HG03103 (cell line): ENCODE measurements around the gene RGL3.
"Not testable (repeated sequence)": the region's sequence is repeated elsewhere in the genome, so short reads cannot be mapped to it uniquely, and the experiment has no call there.

ENCODE experiments used
- ATAC-seq: cut with Tn5 transposase; IDR thresholded peaks from one replicate; pipeline ENCODE4 v1.9.1; 2021; ENCODE audit warnings: low read depth; ENCODE audit not compliant: unreplicated experiment

The RGL3 gene

DNA sequence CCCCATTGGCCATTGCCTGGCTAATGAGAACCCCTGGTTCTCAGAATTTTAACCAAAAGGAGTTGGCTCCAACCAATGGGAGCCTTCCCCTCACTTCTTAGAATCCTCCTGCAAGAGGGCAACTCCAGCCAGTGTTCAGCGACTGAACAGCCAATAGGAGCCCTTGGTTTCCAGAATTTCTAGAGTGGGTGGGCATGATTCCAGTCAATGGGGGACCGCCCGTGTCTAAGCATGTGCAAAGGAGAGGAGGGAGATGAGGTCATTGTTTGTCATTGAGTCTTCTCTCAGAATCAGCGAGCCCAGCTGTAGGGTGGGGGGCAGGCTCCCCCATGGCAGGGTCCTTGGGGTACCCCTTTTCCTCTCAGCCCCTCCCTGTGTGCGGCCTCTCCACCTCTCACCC is 54.2 kb downstream of the RGL3 start:
- no peak for ATAC-seq

DNA sequence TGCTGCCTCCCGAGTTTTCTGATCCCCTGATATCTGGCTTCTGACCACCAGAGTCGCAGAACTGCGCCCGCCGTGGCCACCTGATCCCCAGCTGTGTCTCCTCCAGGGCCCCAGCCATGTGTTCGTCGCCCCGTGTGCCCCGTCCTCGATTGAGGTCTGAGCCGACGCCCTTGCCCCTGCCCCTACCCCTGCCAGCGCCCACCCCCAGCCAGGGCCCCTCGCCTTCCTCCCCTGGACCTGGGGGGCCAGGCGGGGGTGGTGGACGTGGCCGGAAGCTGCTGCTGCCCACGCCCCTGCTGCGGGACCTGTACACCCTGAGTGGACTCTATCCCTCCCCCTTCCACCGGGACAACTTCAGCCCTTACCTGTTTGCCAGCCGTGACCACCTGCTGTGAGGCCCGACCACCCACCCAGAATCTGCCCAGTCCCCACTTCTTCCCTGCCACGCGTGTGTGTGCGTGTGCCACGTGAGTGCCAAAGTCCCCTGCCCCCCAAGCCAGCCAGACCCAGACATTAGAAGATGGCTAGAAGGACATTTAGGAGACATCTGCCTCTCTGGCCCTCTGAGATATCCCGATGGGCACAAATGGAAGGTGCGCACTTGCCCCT is 54.7 kb downstream of the RGL3 start:
- no peak for ATAC-seq

DNA sequence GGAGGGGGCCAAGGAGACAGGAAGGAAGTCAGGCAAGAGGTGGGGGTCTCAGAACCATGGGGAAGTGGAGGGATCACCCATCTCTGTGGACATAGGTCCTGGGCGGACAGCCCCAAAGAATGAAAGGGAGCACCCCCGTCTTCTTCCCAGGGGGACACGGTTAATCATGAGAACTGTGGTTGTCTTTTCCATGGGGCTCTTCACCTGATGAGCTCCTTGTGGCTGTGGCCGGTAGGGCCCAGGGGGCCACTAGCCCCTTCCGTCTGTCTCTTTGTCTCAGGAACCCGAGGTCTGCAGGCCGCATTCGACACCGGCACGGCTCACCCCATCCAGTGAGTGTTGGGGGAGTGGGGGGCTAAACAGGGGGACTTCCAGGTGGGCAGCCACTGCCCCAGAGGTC is 55.2 kb downstream of the RGL3 start:
- ATAC-seq, result no peak

DNA sequence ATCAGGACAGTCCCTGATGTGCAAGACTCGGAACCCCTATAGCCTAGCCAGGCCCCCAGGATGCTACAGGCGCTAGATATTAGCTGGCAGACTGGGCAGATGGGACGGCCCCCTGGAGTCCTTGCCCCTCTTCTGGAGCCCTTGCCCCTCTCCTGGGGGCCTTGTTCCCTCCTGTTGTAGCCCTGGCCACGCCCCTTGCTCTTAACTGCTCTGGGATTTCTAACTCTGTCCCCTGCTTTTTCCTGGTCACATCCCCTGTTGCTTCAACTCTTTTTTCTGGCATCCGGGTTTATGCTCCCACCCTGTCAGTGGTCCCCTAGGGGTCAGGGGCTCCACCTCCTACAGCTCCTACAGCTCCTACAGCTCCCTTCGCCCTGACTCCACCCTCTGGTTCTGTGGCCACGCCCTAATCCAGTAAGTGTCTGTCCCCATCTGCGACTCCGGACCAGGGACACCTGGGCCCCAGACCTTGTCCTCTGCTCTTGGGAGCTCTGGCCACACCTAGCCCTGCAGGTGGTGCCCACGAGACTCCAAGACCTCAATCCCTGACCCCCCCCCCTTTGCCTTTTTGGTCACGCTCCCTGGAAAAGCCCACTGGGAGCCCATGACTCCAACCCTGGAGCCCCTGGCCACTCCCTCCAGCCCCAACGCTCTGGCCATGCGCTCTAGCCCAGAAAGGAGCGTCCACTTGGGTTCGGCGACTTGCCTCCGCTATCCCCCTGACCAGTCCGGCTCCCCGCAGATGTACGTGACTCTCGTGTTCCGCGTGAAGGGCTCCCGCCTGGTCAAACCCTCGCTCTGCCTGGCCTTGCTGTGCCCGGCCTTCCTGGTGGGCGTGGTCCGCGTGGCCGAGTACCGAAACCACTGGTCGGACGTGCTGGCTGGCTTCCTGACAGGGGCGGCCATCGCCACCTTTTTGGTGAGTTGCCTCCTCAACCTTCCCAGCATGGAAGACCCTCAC is 57.1 kb downstream of the RGL3 start:
- no peak for ATAC-seq

DNA sequence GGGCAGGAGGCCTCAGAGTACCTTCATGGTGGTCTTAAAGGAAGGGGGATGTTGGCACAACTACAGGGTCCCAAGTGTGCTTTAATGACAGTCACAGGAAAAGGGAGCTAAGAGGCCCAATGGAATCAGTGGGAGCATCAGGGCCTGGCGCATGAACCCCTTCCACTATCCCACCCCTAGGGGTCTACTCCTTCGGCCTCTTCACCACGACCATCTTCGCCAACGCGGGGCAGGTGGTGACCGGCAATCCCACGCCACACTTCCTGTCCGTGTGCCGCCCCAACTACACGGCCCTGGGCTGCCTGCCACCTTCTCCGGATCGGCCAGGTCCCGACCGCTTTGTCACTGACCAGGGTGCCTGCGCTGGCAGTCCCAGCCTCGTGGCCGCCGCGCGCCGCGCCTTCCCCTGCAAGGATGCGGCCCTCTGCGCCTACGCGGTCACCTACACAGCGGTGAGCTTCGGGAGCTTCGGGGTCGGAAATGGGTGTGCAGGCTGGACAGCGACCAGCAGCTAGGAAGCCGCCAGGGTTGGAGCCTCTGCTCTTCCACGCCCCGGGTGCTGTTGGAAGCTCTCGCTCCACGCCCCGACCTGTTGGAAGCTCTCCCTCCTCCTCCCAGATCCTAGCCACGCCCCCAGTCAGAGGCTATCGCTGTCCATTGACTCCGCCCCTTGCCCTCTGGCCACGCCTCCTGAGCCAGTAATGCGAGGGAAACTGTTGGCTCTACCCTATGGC is 57.9 kb downstream of the RGL3 start:
- ATAC-seq, result no peak

DNA sequence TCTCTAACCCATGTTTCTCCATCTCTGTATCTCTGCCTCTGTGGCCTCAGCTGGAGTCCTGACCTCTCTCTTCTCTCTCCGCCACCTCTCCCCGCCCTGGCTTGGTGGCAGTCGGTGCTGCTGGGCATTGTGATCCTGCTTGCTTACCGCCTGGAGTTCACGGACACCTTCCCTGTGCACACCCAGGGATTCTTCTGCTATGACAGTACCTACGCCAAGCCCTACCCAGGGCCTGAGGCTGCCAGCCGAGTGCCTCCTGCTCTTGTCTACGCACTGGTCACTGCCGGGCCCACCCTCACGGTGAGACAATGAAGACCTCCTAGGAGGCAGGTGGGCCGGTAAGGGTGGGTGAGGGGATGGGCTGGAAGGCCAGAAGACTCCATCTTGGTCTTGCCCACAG is 59.7 kb downstream of the RGL3 start:
- ATAC-seq, result no peak

DNA sequence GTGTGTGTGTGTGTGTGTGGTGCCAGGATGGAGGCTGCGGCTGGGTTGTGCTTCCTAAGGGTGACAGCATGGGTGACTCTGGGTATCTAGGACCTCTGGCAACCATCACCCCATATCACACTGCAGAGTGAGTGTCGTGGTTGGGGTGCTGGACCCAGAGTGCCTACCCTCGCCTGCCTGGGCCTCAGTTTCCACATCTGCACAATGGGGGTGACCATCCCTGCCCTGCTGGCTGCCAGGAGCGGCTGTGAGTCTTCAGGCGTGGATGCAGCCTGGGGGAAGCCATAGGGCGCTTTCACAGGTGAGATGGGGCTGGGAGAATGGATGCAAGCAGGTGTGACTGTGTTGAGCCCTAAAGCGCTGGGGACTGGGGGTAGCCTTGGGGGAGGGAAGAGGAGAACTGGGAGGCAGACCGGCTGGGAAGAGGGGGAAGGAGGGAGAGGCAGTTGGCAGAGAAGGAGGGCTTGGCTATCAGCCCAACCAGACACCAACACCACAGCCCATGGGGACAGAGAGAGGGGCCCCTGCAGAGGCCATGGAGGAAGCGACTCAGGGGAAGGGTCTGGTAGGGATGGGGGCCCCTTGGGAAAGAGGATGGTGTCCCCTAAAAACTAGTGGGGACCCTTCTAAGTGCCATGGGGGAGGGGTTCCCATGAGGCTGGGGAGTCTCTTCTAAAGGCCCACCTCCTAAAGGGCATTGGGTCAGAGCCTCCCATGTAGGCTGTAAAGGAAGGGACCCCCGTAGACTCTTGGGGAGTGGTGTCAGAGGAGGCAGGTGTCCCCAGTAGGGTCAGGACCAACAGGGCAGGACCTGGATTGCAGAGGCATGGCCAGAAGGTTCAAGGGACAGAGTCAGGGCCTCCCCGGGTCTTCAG is 62.2 kb downstream of the RGL3 start:
- ATAC-seq, result no peak

DNA sequence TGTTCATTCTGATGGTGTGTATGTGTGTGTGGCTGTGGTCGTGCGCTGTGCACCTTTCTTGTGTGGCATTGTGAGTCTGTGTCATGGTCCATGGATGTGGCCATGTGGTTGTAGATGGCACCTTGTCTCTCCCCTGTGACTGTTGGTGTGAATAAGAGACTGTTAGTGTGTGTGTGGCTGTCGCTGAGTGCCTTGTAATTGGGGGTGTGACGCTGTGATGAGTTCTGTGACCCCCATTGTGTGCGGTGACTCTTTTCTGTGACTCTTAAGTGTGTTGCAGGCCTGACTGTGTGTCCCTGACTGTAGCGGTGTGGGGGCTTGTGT is 63.1 kb downstream of the RGL3 start:
- ATAC-seq, result no peak

DNA sequence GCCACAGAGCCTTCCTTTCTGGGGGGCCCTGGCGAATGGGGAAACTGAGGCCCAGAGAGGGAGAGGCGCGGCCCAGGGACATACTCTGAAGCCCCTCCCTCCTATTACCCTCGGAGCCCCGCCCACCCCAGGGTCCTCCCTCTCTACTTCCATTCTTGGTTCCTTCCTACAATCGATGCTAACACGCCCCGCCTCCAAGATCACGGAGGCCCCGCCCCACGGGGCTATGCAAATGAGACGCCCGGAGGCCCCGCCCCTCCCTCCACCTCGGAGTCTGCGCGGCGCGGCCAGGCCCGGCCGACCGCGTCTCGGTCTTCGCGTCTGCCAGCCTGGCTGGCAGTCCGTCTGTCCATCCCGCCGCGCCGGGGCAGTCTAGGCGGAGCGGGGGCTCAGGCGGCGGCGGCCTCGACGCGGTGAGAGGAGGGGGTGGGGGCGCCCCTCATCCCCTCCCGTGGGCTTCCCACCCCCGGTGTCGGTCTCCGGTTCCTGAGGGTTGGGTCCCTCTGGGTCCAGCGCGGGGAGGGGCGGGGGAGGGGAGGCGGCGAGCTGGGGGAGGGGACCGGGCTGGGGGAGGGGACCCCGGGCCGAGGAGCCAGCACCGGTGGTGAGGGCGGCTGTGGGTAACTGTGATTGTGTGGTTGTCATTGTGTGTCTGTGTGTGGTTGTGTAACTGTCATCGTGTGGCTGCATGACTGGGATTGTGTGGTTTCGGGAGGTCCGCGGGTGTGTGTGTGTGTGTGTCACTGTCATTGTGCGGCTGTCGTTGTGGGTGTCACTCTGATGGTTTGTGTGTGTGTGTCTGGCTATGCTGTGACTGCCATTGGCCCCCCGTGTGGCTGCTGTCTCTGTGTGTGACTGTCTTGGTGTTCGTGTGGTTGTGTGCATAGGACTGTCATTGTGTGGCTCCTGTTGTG is 63.7 kb downstream of the RGL3 start, which contains the start of gene PLPPR2:
Gene PLPPR2, plus strand, starts transcription at position 273 of the 914 bp plus-strand sequence. CDS start 2,242 bp downstream, outside the sequence.
- ATAC-seq, result no peak

DNA sequence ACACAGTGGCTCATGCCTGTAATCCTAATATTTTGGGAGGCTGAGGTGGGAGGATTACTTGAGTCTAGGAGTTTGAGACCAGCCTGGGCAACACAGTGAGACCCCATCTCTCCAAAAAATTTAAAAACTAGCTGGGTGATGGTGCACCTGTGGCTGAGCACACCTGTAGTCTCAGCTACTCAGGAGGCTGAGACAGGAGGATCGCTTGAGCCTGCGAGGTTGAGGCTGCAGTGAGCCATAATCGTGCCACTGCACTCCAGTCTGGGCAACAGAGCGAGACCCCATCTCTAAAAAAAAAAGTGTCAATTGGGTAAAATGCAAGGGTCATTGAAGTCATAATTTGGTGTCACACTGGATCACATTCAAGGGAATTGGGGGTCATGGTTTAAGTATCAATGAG is 65.0 kb downstream of the RGL3 start:
- not testable (repeated sequence) for ATAC-seq

DNA sequence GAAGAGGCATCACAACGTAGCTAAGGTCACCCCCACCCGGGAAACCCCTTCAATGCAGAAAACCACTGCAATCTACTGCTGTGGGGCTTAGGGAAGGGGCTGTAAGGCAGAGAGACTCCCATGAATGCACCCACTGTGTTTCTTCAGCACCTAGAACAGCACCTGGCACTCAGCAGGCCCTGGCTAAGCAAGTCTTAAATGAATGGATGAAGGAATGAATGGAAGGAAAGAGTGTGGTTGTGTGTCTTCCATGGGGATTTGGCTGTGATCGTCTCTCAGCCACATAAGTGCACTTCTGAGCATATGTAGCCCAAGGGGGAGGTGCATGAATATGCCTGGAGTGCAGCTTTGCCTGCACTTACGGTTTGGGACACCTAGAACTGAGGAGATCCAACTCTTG is 69.9 kb downstream of the RGL3 start:
- no peak for ATAC-seq

DNA sequence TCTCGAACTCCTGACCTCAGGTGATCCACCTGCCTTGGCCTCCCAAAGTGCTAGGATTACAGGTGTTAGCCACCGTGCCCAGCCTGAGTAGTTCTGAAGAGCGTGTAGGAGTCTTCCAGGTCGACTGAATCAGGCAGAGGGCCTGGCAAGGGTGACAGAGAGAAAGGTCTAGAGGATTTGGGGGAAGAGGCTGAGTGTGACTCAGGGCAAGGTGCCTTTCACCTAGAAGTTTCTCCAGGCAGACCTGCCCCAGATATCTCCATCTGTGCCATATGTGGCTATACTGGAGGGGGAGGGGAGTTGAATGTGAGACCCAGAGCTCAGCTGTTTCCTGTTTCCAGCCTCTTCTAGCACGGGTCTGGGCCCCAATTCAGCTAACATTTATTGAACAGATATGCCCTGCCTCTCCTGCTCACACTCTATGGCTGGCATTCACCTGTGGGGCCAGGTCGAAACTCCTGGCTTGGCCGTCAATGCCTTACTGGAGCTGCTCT is 71.5 kb downstream of the RGL3 start:
- no peak for ATAC-seq

DNA sequence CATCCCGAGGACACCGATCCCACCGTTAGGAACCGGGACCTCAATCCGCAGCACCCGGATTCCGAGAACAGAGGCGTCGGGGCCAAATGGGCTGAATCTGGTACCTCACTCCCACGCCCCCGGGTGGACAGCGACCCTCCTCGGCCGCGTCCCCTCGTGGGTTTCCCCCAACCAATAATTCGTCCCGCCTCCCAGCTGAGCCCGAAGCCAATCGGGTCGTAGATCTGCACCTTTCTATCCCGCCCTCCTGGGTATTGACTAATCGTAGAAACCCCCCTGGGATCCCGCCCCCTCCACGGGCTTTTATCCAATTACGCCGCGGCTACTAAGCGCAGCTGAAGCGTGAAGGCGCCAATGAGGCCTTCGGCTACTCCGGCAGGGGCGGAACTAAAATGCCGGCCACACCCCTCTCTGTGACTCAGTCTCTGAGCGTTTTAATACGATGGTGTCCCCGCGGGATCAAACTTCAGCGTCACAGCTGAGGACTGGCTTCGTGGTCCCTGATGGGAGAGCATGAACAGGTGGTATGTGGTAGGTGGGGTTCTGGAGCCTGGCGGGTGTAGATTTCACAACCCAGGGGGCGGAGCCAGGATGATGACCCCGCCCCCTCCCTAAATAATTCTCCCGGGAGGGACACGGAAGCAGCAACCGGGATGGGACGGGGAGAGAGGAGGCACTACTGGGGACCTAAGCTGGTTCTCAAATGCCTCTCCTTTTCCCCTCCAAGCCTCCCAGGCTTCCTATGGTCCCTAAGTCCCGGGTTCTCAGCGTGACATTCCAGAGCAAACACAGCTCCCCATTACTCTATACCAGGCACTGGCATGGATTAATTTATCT is 72.8 kb downstream of the RGL3 start, which contains the start of the genes CCDC159 and TMEM205:
Gene CCDC159, plus strand, starts transcription at position 416 of the 837 bp plus-strand sequence. Its CDS starts 88 bp downstream, at position 504.
Gene TMEM205, minus strand, starts transcription at position 165 of the 837 bp plus-strand sequence. CDS start 649 bp downstream, outside the sequence.
- ATAC-seq, result peak; percentile 85

DNA sequence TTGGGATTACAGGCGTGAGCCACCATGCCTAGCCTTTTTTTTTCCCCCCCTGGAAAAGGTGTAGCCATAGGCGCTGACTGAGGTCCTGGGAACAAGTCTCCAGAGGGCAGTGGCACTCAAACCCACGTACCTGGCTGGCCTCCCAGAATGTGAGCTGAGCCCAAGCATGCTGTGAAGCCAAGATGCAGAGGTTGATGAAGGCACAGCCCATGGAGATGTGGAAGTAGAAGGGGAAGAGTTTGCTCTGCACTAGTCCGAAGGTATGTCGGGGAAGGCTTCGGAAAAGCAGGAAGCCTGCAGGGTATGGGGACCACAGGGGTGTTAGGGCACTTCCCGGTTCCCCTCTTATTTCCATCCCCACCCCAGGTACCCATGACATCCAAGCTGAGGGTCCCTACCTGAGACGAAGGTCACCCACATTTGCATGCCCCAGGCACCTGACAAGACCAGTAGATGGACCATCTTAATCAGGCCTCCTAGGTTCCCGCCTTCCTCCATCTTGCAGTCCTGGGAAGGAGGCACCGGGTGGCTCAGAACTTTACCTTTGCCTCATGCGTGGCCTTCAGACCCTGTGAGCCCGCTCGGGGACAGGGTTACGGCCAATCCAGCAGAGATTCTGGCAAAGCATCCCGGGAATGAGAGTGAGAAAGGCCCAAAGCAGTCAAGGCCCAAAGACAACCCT is 73.9 kb downstream of the RGL3 start:
- no peak for ATAC-seq
